Stimulated activated CD8-positive, alpha-beta memory T cell treated with anti-CD3 and anti-CD28 coated beads, Interleukin-2, amount 100 ng/mL, for 1 hour (primary cell): ENCODE results near the gene ACVR1.
"Not testable (repeated sequence)": the region's sequence is repeated elsewhere in the genome, so short reads cannot be mapped to it uniquely, and the experiment has no call there.

Source experiments
- DNase-seq, 2 donors: peaks; one replicate each; pipeline ENCODE4 v3.0.0-alpha.2; 2020; ENCODE audit warnings: low read depth in 2 of 2

Gene ACVR1

GRCh38 chr2:157760949-157761348 lies 115.2 kb downstream of the ACVR1 start:
- DNase-seq = no peak

GRCh38 chr2:157759855-157760254 lies 116.3 kb downstream of the ACVR1 start:
- DNase-seq = no peak

GRCh38 chr2:157758586-157758985 lies 117.5 kb downstream of the ACVR1 start:
- no peak for DNase-seq

GRCh38 chr2:157757500-157757899 lies 118.6 kb downstream of the ACVR1 start:
- DNase-seq = no peak

GRCh38 chr2:157756447-157756846 lies 119.7 kb downstream of the ACVR1 start:
- DNase-seq = not testable (repeated sequence)

- DNase-seq = no peak
Measured at GRCh38 chr2:157751462-157752058, 124.6 kb downstream of the ACVR1 start.

GRCh38 chr2:157749684-157750083 lies 126.4 kb downstream of the ACVR1 start:
- DNase-seq = no peak

- no peak for DNase-seq
Measured at GRCh38 chr2:157748371-157749142, 127.6 kb downstream of the ACVR1 start.

- no peak for DNase-seq
Measured at GRCh38 chr2:157747695-157748370, 128.3 kb downstream of the ACVR1 start.

GRCh38 chr2:157747280-157747679 lies 128.8 kb downstream of the ACVR1 start:
- DNase-seq = no peak

- DNase-seq = no peak
Measured at GRCh38 chr2:157746234-157746950, 129.7 kb downstream of the ACVR1 start.

- DNase-seq = no peak
Measured at GRCh38 chr2:157744571-157745076, 131.5 kb downstream of the ACVR1 start.

GRCh38 chr2:157743051-157743450 lies 133.1 kb downstream of the ACVR1 start:
- no peak for DNase-seq

GRCh38 chr2:157741819-157742484 lies 134.2 kb downstream of the ACVR1 start:
- DNase-seq = no peak

- no peak for DNase-seq
Measured at GRCh38 chr2:157737656-157738055, 138.5 kb downstream of the ACVR1 start.

- DNase-seq = no peak
Measured at GRCh38 chr2:157735532-157735931, 140.6 kb downstream of the ACVR1 start.

- no peak for DNase-seq
Measured at GRCh38 chr2:157733263-157733662, 142.9 kb downstream of the ACVR1 start.

GRCh38 chr2:157732596-157732995 lies 143.5 kb downstream of the ACVR1 start:
- no peak for DNase-seq

GRCh38 chr2:157727693-157728092 lies 148.4 kb downstream of the ACVR1 start:
- no peak for DNase-seq

- DNase-seq = no peak
Measured at GRCh38 chr2:157726946-157727345, 149.2 kb downstream of the ACVR1 start.

GRCh38 chr2:157725846-157726245 lies 150.3 kb downstream of the ACVR1 start:
- DNase-seq = no peak
